VCaP (cell line): Measurements from ENCODE around the gene SLC25A21.

Experiments
- H3K27ac ChIP-seq: fragments of 450-650 bp; 2 replicates; pipeline ENCODE4 v1.5.1; 2017
- CTCF ChIP-seq: fragments of 450-650 bp; conservative IDR thresholded peaks from 2 replicates; pipeline ENCODE4 v1.5.1; 2017; ENCODE audit warnings: mild to moderate bottlenecking, moderate library complexity

The SLC25A21 gene

DNA sequence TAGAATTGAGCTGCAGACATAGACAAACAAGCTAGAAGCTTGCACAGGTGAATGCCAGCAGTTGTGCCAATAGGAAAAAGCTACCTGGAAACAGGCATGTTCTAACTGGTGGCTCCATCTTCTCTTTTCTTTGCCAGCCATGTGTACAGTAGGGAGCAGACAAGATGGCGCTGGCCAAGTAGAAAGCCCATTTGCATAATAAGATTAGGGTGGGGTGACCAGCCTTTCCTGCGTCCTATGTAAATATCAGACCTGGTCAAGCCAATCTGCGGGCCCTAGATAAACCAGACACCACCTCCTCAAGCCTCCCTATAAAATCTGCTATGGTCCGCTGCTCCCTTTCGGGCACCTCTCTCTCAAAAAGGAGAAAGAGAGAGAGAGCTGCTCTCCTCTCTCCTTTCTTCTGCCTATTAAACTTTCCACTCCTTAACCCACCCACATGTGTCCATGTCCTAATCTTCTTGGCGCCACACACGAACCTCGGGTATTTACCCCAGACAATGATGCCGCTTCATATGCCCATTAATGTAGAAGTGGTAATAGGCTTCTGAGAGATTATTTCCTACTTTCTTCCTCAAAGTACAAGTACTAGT is 201.0 kb downstream of the SLC25A21 start:
- no peak overlapping the region for H3K27ac ChIP-seq
- no peak for TF ChIP-seq CTCF

GRCh38 chr14:36967892-36968555 is 204.4 kb downstream of the SLC25A21 start:
- H3K27ac ChIP-seq, result no peak overlapping the region
- no peak for TF ChIP-seq CTCF

GRCh38 chr14:36955967-36956366 is 216.4 kb downstream of the SLC25A21 start:
- no peak overlapping the region for H3K27ac ChIP-seq
- no peak for TF ChIP-seq CTCF

DNA sequence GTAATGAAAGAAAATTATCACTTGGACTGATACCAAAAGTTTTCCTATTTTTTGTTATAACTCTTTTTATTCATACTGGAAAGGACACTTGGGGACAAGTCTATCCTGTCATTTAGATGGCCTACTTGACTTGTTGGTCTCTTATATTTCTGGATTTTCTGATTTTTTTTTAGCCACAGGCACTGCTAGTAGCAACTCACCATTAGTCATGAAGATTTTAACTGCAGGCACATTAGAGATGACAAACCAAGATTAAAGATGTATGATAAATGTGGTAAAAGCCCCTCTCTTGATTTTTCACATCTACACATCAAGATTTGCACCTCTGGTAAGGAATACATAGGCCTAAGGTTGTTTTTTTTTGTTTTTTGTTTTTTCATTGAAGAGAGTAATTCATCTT is 217.0 kb downstream of the SLC25A21 start:
- H3K27ac ChIP-seq, result no peak overlapping the region
- TF ChIP-seq CTCF, result no peak

- H3K27ac ChIP-seq, result no peak overlapping the region
- TF ChIP-seq CTCF, result no peak
Observed at GRCh38 chr14:36952689-36953088, 219.7 kb downstream of the SLC25A21 start.

GRCh38 chr14:36951380-36951911 is 221.0 kb downstream of the SLC25A21 start:
- H3K27ac ChIP-seq, result no peak overlapping the region
- TF ChIP-seq CTCF, result no peak

DNA sequence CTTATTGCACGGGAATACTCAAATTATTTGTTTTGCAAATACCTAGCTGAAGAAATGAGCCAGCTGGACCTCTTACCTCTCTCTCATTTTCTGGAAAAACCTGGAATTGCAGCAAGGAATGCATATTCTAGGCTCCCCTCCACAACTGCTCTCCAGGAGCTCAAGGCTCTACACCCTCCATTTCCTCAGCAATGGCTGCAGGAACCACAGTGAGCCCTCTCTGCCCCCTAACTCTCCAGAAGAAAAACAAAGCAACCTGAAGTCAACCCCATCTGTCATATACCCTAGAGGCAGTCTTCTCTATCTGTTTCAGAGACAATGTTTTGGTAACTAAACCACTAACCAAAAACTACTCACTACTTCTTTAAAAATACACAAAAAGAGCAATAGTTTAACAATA is 221.6 kb downstream of the SLC25A21 start:
- H3K27ac ChIP-seq, result no peak overlapping the region
- no peak for TF ChIP-seq CTCF
